Embryonic facial prominence (tissue), 1 donor: ENCODE results near the gene SP2.
"Not testable (repeated sequence)": the region's sequence is repeated elsewhere in the genome, so short reads cannot be mapped to it uniquely, and the experiment has no call there.

Source experiments
- DNase-seq: peaks from one replicate; pipeline ENCODE4 v3.0.0-alpha.2; 2016; ENCODE audit errors: extremely low spot score

The SP2 gene

GRCh38 chr17:47918991-47919390 is 23.0 kb downstream of the SP2 start:
- DNase-seq = no peak

- DNase-seq = not testable (repeated sequence)
Observed at GRCh38 chr17:47919889-47920288, 23.9 kb downstream of the SP2 start.

DNA sequence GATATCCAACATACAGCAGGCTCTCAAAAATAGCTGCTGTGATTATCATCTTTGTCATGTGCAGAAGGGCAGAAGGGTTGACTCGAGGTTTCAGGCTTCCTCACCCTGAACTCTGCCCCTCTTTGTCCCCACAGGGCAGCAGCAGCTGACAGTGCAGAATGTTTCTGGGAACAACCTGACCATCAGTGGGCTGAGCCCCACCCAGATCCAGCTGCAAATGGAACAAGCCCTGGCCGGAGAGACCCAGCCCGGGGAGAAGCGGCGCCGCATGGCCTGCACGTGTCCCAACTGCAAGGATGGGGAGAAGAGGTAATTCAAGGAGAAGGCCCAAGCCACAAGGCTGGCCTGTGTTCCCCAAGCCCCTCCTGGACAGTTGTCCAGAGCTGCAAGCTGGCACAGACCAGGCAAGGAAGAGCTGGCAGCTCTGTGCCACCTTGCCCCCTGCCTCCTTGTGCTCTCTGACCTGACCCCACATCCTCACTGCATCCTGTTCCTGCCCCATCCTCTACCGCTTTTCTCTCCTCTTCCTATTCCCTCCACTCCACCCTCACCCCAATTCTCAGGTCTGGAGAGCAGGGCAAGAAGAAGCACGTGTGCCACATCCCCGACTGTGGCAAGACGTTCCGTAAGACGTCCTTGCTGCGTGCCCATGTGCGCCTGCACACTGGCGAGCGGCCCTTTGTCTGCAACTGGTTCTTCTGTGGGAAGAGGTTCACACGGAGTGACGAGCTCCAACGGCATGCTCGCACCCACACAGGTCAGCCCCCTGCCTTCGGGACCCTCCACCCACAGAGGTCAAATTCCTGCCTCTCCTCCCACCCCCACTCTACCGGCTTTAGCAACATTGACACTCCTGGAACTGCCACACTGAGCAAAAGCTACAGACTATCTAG is 29.0 kb downstream of the SP2 start:
- no peak for DNase-seq

DNA sequence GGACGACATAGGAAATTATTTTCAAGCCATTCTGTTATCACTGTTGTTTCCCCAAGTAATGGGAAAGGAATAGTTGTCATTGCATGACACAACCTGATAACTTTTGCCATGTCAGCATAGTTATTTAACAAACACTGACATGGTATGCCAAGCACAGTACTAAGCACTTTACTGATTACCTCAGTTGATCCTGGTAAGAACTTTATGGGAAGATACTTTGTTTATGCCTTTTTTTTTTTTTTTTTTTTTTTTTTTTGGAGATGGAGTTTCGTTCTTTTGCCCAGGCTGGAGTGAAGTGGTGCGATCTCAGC is 29.6 kb downstream of the SP2 start:
- DNase-seq = no peak

DNA sequence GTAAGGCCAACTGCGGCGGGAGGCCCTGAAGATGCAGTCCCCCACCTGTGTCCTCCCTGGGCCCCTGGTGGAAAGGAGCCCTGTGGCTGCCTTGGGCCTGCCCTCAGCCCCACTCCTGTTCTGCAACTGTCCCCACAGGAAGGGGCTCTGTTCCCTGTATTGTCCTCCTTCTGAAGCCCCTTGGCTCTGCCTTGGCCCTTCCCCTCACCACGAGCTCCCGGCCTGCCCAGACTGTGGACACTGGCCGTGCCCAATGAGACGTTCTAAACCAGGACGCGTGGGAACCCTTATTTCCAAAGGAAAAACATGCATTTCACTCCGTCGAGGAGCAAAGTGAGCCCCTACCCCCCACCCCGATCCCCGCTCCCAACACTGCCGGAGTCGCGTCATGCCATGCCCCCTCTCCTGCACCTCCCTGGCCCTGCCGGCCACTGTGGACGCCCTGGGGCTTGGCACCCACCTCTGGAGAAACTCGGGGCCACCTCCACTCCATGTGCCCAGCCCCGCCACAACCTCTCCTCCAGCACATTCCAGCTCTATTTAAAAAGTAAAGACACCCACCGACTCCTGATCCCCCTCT is 31.9 kb downstream of the SP2 start:
- no peak for DNase-seq

- DNase-seq = no peak
Observed at GRCh38 chr17:47928415-47928814, 32.4 kb downstream of the SP2 start.

DNA sequence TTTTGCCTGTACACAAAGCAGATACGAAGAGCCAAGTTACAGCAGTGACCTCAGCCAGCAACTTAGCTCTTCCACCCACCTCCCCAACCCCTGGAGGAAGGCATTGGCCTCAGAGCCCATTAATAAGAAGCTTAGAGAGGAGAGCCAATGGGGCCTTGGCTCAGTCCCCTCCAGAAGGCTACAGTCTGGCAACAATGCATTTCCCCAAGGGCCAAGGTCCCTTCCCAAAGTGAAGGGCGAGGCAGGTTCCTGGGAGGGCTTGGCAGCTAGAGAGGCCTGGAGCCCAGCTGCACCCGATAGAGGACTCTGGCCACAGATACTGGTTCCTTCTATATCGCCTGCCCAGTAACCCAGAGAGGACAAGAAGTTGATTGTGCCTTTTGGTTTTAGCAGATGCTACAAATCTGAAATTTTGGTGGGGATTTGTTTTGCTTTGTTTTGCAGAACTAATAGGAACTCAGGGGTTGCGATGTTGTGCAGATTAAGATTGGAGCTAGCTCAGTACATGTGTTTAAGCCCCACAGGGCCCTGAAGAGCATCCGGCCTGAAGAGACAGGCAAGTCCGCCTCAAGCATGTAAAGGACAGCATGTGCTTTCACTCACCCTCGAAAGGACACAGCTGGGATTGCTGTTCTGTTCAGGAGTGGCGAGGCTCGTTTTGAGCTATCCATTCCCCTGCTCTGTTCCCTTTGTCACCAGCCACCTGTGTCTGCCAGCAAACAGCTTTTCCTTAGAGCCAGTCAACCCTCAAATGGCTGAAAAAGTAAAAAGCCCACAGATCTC is 33.4 kb downstream of the SP2 start:
- no peak for DNase-seq

DNA sequence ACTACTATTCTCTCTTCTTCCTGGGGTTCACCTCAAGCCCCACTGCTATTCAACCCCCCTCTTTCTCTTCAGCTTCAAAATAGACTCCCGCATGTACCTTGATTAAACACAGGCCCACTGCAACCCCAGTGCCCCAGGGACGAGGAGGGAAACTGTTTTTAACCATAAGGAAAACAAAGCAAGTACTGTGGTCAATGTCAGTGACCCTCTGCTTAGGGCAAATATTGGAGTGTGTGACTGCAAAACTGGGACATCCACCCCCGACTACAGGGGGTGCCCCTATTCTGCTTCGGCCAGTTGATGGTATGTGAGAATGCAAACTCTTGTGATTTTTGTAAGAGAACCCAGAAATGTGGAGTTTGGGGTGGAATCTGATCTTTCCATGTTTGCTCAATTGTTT is 35.8 kb downstream of the SP2 start:
- DNase-seq = no peak

DNA sequence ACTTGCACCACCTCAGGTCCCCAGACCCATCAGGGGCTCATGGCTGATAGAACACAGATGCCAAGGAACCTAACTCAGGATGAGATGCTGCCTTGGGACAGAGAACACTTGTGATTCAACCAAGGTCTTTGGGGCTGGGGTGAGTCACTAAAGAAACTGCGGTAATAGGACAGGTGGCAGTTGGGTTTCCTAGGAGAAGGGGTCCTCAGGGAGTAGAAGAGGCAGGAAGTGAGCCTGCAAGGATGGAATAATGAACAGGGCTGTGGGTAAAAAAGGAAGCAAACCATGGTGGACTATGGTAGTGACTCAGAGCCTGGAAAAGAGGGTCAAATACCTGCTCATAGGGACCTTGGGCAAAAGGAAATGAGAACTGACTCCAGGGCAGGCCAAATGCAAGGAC is 38.8 kb downstream of the SP2 start:
- DNase-seq = no peak

- not testable (repeated sequence) for DNase-seq
Observed at GRCh38 chr17:47935468-47935867, 39.4 kb downstream of the SP2 start.

DNA sequence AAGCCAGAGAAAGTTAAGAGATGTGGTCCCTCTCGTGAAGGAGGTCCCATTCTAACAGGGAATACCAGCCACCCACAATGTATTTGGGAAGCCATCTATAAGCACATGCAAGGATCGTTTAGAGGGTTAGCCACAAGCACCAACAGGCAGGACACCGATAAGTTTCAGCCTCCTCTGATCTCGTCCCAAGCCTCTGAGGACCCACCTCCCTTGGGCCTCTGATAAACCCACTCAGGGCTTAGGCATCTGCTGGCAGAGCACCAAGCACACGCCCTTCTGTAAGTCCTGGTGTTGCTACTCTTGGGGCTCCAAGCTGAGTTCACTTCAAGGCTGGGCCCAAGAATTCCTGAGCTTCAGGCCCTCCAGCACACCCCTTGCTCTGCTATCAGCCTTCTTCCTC is 39.9 kb downstream of the SP2 start:
- DNase-seq = no peak

DNA sequence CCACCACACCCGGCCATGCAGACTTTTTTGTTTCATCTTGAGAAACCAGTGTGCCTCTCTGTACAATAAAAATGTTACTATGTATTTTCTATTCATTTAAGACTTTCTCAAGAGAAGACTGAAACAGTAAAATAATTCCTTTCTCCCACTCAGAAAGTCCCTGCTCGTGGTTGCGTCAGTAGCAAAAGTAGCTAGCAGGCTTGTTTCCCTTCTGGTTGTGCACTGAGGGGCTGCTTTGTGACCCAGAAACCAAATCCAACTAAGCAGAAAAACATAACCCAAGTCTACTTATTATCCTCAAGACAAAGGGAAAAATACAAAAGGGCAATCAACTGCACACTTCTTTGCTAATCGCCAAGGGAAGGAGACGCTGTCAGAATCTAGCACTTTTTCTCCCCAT is 41.9 kb downstream of the SP2 start:
- no peak for DNase-seq

DNA sequence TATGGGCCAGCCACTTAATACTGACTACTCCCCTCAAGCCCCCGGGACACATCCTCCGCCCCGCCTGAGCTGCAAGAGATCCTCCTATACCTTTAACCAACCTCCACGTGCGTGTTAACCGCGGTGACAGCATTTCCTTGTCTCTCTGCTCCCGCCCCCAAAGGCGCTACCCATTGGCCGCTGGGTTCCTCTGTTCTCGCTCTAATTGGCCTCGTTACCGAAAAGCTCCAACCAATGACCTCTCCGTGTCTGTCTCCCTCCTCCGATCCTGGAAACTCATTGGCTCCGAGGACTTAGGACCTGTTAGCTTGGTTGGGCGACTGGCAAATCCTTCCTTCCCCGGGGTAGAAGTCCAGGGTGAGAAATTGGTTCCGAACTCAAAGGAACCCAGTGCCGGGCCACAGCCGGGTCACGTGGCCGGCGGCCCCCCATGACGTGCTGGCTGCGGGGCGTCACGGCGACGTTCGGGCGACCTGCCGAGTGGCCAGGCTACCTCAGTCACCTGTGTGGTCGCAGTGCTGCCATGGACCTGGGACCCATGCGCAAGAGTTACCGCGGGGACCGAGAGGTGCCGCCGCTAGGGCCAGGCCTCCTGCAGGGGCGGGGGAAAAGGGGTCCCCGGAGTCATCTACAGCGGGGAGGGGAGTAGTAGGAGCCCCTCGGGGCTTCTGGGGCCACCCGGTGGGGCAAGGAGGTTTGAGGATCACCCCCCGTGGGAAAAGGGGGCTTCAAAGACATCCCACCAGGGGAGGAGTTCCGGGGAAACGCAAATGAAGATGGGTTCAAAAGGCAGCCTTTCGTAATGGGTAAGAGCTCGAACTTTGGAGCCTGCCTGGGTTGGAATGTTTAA is 45.4 kb downstream of the SP2 start, which contains the start of gene PNPO:
Gene PNPO (plus strand): TSS at position 326 of the 850 bp plus-strand sequence. CDS start 105 bp downstream, at position 431.
- peak; percentile 94 for DNase-seq

DNA sequence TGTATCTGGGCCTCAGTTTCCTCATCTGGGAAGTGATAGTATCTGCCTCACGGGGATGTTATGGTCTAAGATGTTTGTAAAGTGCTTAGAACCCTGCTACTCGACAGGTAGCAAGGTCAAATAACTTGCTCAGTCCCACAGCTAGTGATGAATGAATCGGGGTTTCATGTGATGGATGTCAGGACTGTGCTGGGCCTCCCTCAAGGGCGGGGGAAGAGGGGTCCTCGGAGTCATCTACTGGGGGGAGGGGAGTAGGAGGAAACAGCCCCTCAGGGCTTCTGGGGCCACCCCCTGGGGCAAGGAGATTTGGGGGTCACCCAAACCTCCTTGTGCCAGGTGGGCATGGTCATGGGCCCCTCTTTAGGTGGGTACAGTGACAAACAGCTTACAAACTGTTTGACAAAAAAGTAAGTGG is 46.1 kb downstream of the SP2 start:
- no peak for DNase-seq

GRCh38 chr17:47942568-47942967 is 46.5 kb downstream of the SP2 start:
- no peak for DNase-seq

DNA sequence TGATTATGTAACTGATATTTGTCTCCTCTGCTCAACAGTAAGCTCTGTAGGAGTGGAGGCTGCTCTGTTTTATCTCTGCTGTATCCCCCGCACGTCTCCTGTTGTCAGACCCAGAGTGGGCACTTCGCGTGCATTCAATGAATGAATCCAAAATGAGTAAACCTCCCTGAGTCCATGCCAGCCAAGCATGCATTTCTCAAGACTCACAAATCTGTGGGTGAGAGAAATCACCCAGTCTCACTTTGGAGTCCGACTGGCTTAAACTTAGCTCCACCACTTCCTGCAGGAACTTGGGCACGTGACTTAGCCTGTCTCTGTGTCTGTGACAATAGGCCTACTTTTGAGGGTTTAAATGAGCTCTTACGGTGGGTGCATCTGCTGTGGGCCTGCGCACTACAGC is 49.0 kb downstream of the SP2 start:
- no peak for DNase-seq

- no peak for DNase-seq
Observed at GRCh38 chr17:47945529-47946508, 49.8 kb downstream of the SP2 start.

- no peak for DNase-seq
Observed at GRCh38 chr17:47946516-47946915, 50.5 kb downstream of the SP2 start.

DNA sequence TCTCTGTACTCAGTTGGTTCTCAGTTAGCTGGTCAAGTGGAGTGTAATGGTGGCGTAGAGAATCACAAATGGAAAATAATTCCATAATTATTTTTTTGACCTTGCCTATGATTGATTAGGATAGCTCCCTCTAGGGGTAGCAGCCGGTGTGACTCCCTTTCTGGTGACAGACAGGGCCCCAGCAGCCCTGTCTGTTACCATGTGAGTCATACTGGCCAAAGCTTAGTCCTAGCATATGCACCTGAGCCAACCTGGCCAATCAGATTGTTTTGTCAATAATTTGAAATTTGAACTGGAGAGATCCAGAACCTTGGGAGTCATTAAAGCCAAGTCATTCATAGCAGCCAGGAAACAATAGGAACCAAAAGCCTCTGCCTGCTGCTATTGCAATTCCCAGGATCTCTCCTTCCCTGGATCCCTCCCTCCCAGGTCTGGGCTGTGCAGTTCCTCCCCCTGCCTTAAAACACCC is 50.9 kb downstream of the SP2 start:
- no peak for DNase-seq

GRCh38 chr17:47948706-47949196 is 52.7 kb downstream of the SP2 start:
- no peak for DNase-seq
